T1000 (cell line): Measurements from ENCODE around the gene HCRT.
"Not testable (repeated sequence)": the region's sequence is repeated elsewhere in the genome, so short reads cannot be mapped to it uniquely, and the experiment has no call there.

Experiments used
- DNase-seq: peaks from one replicate; lab custom pipeline; 2025; ENCODE audit warnings: mixed read lengths; lab: John Stamatoyannopoulos, UW

HCRT gene

GRCh38 chr17:42184713-42185620 is at the start of gene HCRT:
Gene HCRT (minus strand): TSS chr17:42185452. CDS start chr17:42185365, 87 bp downstream.
- DNase-seq: no peak

- no peak for DNase-seq
Measured at GRCh38 chr17:42233994-42234393, 48.7 kb upstream of the HCRT start.

GRCh38 chr17:42233156-42233555 is 47.9 kb upstream of the HCRT start:
- no peak for DNase-seq

GRCh38 chr17:42230225-42230624 is 45.0 kb upstream of the HCRT start:
- DNase-seq: no peak

- no peak for DNase-seq
Measured at GRCh38 chr17:42227849-42228700, 42.8 kb upstream of the HCRT start.

- no peak for DNase-seq
Measured at GRCh38 chr17:42225646-42226045, 40.4 kb upstream of the HCRT start.

GRCh38 chr17:42224651-42225050 is 39.4 kb upstream of the HCRT start:
- no peak for DNase-seq

GRCh38 chr17:42221886-42222745 is 36.9 kb upstream of the HCRT start:
- no peak for DNase-seq

- not testable (repeated sequence) for DNase-seq
Measured at GRCh38 chr17:42219280-42219679, 34.0 kb upstream of the HCRT start.

- no peak for DNase-seq
Measured at GRCh38 chr17:42214156-42214555, 28.9 kb upstream of the HCRT start.

- no peak for DNase-seq
Measured at GRCh38 chr17:42212382-42212781, 27.1 kb upstream of the HCRT start.

- DNase-seq: not testable (repeated sequence)
Measured at GRCh38 chr17:42211921-42212341, 26.7 kb upstream of the HCRT start.

GRCh38 chr17:42210046-42210445 is 24.8 kb upstream of the HCRT start:
- DNase-seq: no peak

GRCh38 chr17:42206153-42206612 is 20.9 kb upstream of the HCRT start:
- not testable (repeated sequence) for DNase-seq

GRCh38 chr17:42203354-42203753 is 18.1 kb upstream of the HCRT start:
- no peak for DNase-seq

GRCh38 chr17:42202696-42203095 is 17.4 kb upstream of the HCRT start:
- no peak for DNase-seq

GRCh38 chr17:42202159-42202558 is 16.9 kb upstream of the HCRT start:
- DNase-seq: no peak

- no peak for DNase-seq
Measured at GRCh38 chr17:42201458-42201772, 16.2 kb upstream of the HCRT start.

- DNase-seq: no peak
Measured at GRCh38 chr17:42200706-42201457, 15.6 kb upstream of the HCRT start.

GRCh38 chr17:42199416-42200011 is 14.3 kb upstream of the HCRT start:
- no peak for DNase-seq

GRCh38 chr17:42198897-42199296 is 13.6 kb upstream of the HCRT start:
- DNase-seq: no peak
